NCI-H345 treated with DMSO at 0.1 percent for 48 hours (cell line): ENCODE data around the gene NOX4.

ENCODE experiments used
- DNase-seq: peaks from one replicate; lab custom pipeline; 2025; ENCODE audit not compliant: unreplicated experiment; lab: John Stamatoyannopoulos, UW

Gene NOX4

GRCh38 chr11:89490981-89491690 is at the start of gene NOX4:
TSS of gene NOX4 (minus strand) at chr11:89491375. CDS start at chr11:89491246, 129 bp downstream.
- no peak for DNase-seq

GRCh38 chr11:89540826-89541225 is 49.7 kb upstream of the NOX4 start:
- DNase-seq = no peak

GRCh38 chr11:89537936-89538335 is 46.8 kb upstream of the NOX4 start:
- no peak for DNase-seq

- no peak for DNase-seq
Measured at GRCh38 chr11:89536926-89537325, 45.8 kb upstream of the NOX4 start.

- DNase-seq = no peak
Measured at GRCh38 chr11:89535221-89535620, 44.0 kb upstream of the NOX4 start.

- no peak for DNase-seq
Measured at GRCh38 chr11:89529626-89530380, 38.6 kb upstream of the NOX4 start.

GRCh38 chr11:89521792-89522191 is 30.6 kb upstream of the NOX4 start:
- no peak for DNase-seq

- DNase-seq = no peak
Measured at GRCh38 chr11:89521294-89521693, 30.1 kb upstream of the NOX4 start.

- no peak for DNase-seq
Measured at GRCh38 chr11:89516496-89516895, 25.3 kb upstream of the NOX4 start.

GRCh38 chr11:89508544-89508943 is 17.4 kb upstream of the NOX4 start:
- DNase-seq = no peak

GRCh38 chr11:89504270-89504669 is 13.1 kb upstream of the NOX4 start:
- DNase-seq = no peak

GRCh38 chr11:89503422-89503821 is 12.2 kb upstream of the NOX4 start:
- no peak for DNase-seq

- no peak for DNase-seq
Measured at GRCh38 chr11:89502301-89502700, 11.1 kb upstream of the NOX4 start.

- no peak for DNase-seq
Measured at GRCh38 chr11:89500336-89500735, 9.2 kb upstream of the NOX4 start.

- DNase-seq = no peak
Measured at GRCh38 chr11:89498845-89499448, 7.8 kb upstream of the NOX4 start.

GRCh38 chr11:89495951-89496350 is 4.8 kb upstream of the NOX4 start:
- no peak for DNase-seq

GRCh38 chr11:89493431-89493830 is 2.3 kb upstream of the NOX4 start:
- DNase-seq = no peak

- no peak for DNase-seq
Measured at GRCh38 chr11:89490602-89490980, 584 bp downstream of the NOX4 start.

- no peak for DNase-seq
Measured at GRCh38 chr11:89489930-89490329, 1.2 kb downstream of the NOX4 start.

- no peak for DNase-seq
Measured at GRCh38 chr11:89487016-89487415, 4.2 kb downstream of the NOX4 start.

GRCh38 chr11:89484896-89485295 is 6.3 kb downstream of the NOX4 start:
- no peak for DNase-seq

GRCh38 chr11:89477175-89477574 is 14.0 kb downstream of the NOX4 start:
- DNase-seq = no peak
